Testis (tissue), 2 donors: ENCODE results near the gene RAB18.

ENCODE experiments used
- CTCF ChIP-seq, 3 experiments: fragments of 450-650 bp in 2 of 3; fragments of 200-600 bp in 1 of 3; sonication (generic) in 1 of 3; IDR thresholded peaks; one replicate each; pipeline ENCODE4 v1.5.1; 2016 to 2019; ENCODE audit warnings: antibody characterized with exemption in 3 of 3, mild to moderate bottlenecking in 2 of 3, moderate library complexity in 1 of 3
- POLR2A ChIP-seq: fragments of 450-650 bp; IDR thresholded peaks from one replicate; pipeline ENCODE4 v1.6.1; 2017; ENCODE audit warnings: antibody characterized with exemption, mild to moderate bottlenecking, moderate library complexity

DNA sequence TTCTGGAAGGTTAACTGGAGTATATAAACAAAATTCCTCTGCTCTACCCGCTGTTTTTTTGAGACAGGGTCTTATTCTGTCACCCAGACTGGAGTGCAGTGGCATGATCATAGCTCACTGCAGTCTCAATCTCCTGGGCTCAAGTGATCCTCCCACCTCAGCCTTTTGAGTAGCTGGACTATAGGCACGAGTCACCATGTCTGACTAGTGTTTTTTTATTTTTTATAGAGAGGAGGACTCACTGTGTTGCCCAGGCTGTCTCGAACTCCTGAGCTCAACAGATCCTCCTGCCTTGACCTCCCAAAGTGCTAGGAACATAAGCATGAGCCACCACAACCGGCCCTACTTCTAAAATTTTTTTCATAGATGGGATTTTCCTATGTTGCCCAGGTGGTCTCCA is 2.2 kb downstream of the RAB18 start:
- TF ChIP-seq CTCF (IDR thresholded peaks at IDR 0.05): no peak
- no peak for TF ChIP-seq POLR2A
